H9 (cell line): ENCODE data around the gene JAG2. TPM values are rescaled to one million over a fixed set of nuclear protein-coding genes. Genes with fewer than 3 reads are reported as not detected.

ENCODE experiments used
- DNase-seq: peaks from one replicate; pipeline ENCODE4 v3.0.0-alpha.2; 2017
- H2AFZ ChIP-seq: one replicate; pipeline ENCODE4 v1.6.1; 2013; ENCODE audit warnings: mild to moderate bottlenecking, low read length, control low read depth, moderate library complexity
- H2AK5ac ChIP-seq: 2 replicates; pipeline ENCODE4 v1.6.1; 2013; ENCODE audit warnings: low read length, control low read depth, mixed read lengths; ENCODE audit not compliant: insufficient read length
- H2BK120ac ChIP-seq: one replicate; pipeline ENCODE4 v1.6.1; 2013; ENCODE audit warnings: low read depth, mild to moderate bottlenecking, low read length, control low read depth, inconsistent platforms; ENCODE audit not compliant: poor library complexity, severe bottlenecking
- H2BK12ac ChIP-seq: 2 replicates; pipeline ENCODE4 v1.6.1; 2013; ENCODE audit warnings: low read length, control low read depth, mixed read lengths, low read depth; ENCODE audit not compliant: insufficient read length
- H2BK15ac ChIP-seq: 2 replicates; pipeline ENCODE4 v1.6.1; 2013; ENCODE audit warnings: low read depth, low read length, control low read depth
- H2BK20ac ChIP-seq: one replicate; pipeline ENCODE4 v1.6.1; 2013; ENCODE audit warnings: low read depth, mild to moderate bottlenecking, low read length, control low read depth, inconsistent platforms; ENCODE audit not compliant: poor library complexity, severe bottlenecking
- H2BK5ac ChIP-seq: 2 replicates; pipeline ENCODE4 v1.6.1; 2013; ENCODE audit warnings: low read length, control low read depth, mixed read lengths; ENCODE audit not compliant: insufficient read length
- H3K14ac ChIP-seq: 2 replicates; pipeline ENCODE4 v1.6.1; 2013; ENCODE audit warnings: low read length, control low read depth; ENCODE audit not compliant: insufficient read depth
- H3K18ac ChIP-seq: 2 replicates; pipeline ENCODE4 v1.6.1; 2013; ENCODE audit warnings: low read depth, mild to moderate bottlenecking, mixed read lengths, low read length, control low read depth; ENCODE audit not compliant: insufficient read length
- H3K23ac ChIP-seq: 2 replicates; pipeline ENCODE4 v1.6.1; 2013; ENCODE audit warnings: low read length, control low read depth, mixed read lengths, low read depth; ENCODE audit not compliant: insufficient read length
- H3K23me2 ChIP-seq: 2 replicates; pipeline ENCODE4 v1.6.1; 2013; ENCODE audit warnings: low read depth, mild to moderate bottlenecking, mixed read lengths, low read length, control low read depth; ENCODE audit not compliant: insufficient read length, poor library complexity, severe bottlenecking
- H3K27ac ChIP-seq: 2 replicates; pipeline ENCODE4 v1.5.1; 2013; ENCODE audit warnings: low read length, control low read depth, mixed read lengths, low read depth; ENCODE audit not compliant: insufficient read length
- H3K27me3 ChIP-seq: 2 replicates; pipeline ENCODE4 v1.6.1; 2013; ENCODE audit warnings: low read length, control low read depth, inconsistent platforms; ENCODE audit not compliant: insufficient read depth
- H3K4ac ChIP-seq: 2 replicates; pipeline ENCODE4 v1.6.1; 2013; ENCODE audit warnings: low read depth, mild to moderate bottlenecking, control low read depth, inconsistent platforms, low read length, moderate library complexity
- H3K4me1 ChIP-seq: 2 replicates; pipeline ENCODE4 v1.6.1; 2013; ENCODE audit warnings: low read length, control low read depth, inconsistent platforms; ENCODE audit not compliant: insufficient read depth
- H3K4me2 ChIP-seq: 2 replicates; pipeline ENCODE4 v1.6.1; 2013; ENCODE audit warnings: low read length, control low read depth, mixed read lengths; ENCODE audit not compliant: insufficient read length, insufficient read depth
- H3K56ac ChIP-seq: 2 replicates; pipeline ENCODE4 v1.6.1; 2013; ENCODE audit warnings: low read depth, mild to moderate bottlenecking, mixed read lengths, low read length, control low read depth; ENCODE audit not compliant: insufficient read length
- H3K79me1 ChIP-seq: 2 replicates; pipeline ENCODE4 v1.6.1; 2013; ENCODE audit warnings: low read depth, mild to moderate bottlenecking, moderate library complexity, low read length, control low read depth, inconsistent platforms; ENCODE audit not compliant: insufficient read depth, poor library complexity, severe bottlenecking
- H3K79me2 ChIP-seq: 2 replicates; pipeline ENCODE4 v1.6.1; 2013; ENCODE audit warnings: low read length, control low read depth, inconsistent platforms; ENCODE audit not compliant: insufficient read depth
- H3K9ac ChIP-seq: 2 replicates; pipeline ENCODE4 v1.6.1; 2013; ENCODE audit warnings: low read length, control low read depth, mixed read lengths; ENCODE audit not compliant: insufficient read length; ENCODE audit errors: extremely low read depth
- H3K9me3 ChIP-seq: one replicate; pipeline ENCODE4 v1.6.1; 2013; ENCODE audit warnings: low read depth, low read length, inconsistent platforms; ENCODE audit not compliant: control insufficient read depth
- H3T11ph ChIP-seq: one replicate; pipeline ENCODE4 v1.6.1; 2013; ENCODE audit warnings: mild to moderate bottlenecking, low read length, control low read depth, inconsistent platforms
- H4K20me1 ChIP-seq: one replicate; pipeline ENCODE4 v1.6.1; 2013; ENCODE audit not compliant: control insufficient read depth, insufficient read length, insufficient read depth
- H4K5ac ChIP-seq: 2 replicates; pipeline ENCODE4 v1.6.1; 2013; ENCODE audit warnings: low read depth, mild to moderate bottlenecking, mixed read lengths, low read length, control low read depth; ENCODE audit not compliant: insufficient read length
- H4K8ac ChIP-seq: replicated peaks from 2 replicates; pipeline ENCODE4 v1.6.1; 2013; ENCODE audit warnings: low read length, control low read depth, mixed read lengths, low read depth; ENCODE audit not compliant: insufficient read length
- H4K91ac ChIP-seq: 2 replicates; pipeline ENCODE4 v1.6.1; 2013; ENCODE audit warnings: low read depth, mild to moderate bottlenecking, moderate library complexity, mixed read lengths, low read length, control low read depth; ENCODE audit not compliant: insufficient read length
- H3K27ac Mint-ChIP-seq, 3 experiments: 2 replicates in 2 of 3; 3 replicates in 1 of 3; pipeline ENCODE4 v1.8.0; 2020 to 2021; ENCODE audit warnings: mixed read lengths in 3 of 3, mild to moderate bottlenecking in 1 of 3, moderate library complexity in 1 of 3
- H3K27me3 Mint-ChIP-seq: 2 replicates; pipeline ENCODE4 v1.8.0; 2021; ENCODE audit warnings: low read depth, mild to moderate bottlenecking, moderate library complexity, mixed read lengths
- H3K36me3 Mint-ChIP-seq, 3 experiments: 2 replicates in 2 of 3; 3 replicates in 1 of 3; pipeline ENCODE4 v1.8.0; 2020 to 2021; ENCODE audit warnings: low read depth in 3 of 3, mixed read lengths in 3 of 3; ENCODE audit not compliant: insufficient read depth in 1 of 3
- H3K4me1 Mint-ChIP-seq, 2 experiments: 2 replicates each; pipeline ENCODE4 v1.8.0; 2020; ENCODE audit warnings: mixed read lengths in 2 of 2
- H3K4me3 Mint-ChIP-seq, 2 experiments: 2 replicates in 1 of 2; 3 replicates in 1 of 2; pipeline ENCODE4 v1.8.0; 2020 to 2021; ENCODE audit warnings: mild to moderate bottlenecking in 2 of 2, mixed read lengths in 2 of 2, moderate library complexity in 1 of 2
- H3K9me3 Mint-ChIP-seq, 2 experiments: 2 replicates in 1 of 2; 3 replicates in 1 of 2; pipeline ENCODE4 v1.8.0; 2020; ENCODE audit warnings: mild to moderate bottlenecking in 2 of 2, mixed read lengths in 2 of 2, moderate library complexity in 1 of 2
- CTCF ChIP-seq: fragments of 200-600 bp; sonication (generic); conservative IDR thresholded peaks from 3 replicates; pipeline ENCODE4 v1.8.0; 2021; ENCODE audit warnings: antibody characterized with exemption, mild to moderate bottlenecking
- WGBS: extraction: QIAGEN DNeasy Blood & Tissue Kit; methylation state at CpG from one replicate; pipeline ENCODE4 v1.1.7; 2013; ENCODE audit warnings: missing lambda C conversion rate, low lambda C conversion rate, mixed read lengths; ENCODE audit not compliant: insufficient read length; ENCODE audit errors: extremely low coverage; 5-methylcytosine and 5-hydroxymethylcytosine counted together
- total RNA-seq: library from RNA; stranded (reverse); gene quantifications from 2 replicates; pipeline ENCODE4 v1.2.1, GENCODE V29; 2021

JAG2 gene
- total RNA-seq, 1 experiment from 2014 or later, result 11.4 TPM

GRCh38 chr14:105207996-105208737 lies 39.6 kb upstream of the JAG2 start:
- Histone ChIP-seq H3K18ac (no peak overlapping the region), H2BK12ac (no peak overlapping the region), H2AK5ac (no peak overlapping the region), H2AFZ (no peak overlapping the region), H3K4me2 (no peak overlapping the region), H3K9ac (no peak overlapping the region), H3K27me3 (no peaks in the 10 kb centered on the region), H3K56ac (no peak overlapping the region), H2BK120ac (no peak overlapping the region), H3K79me2 (no peaks in the 10 kb centered on the region), H4K8ac (no peak overlapping the region), H3K79me1 (no peaks in the 10 kb centered on the region), H3K27ac (no peak overlapping the region), H4K5ac (no peak overlapping the region), H3K4ac (no peak overlapping the region), H3K23ac (no peak overlapping the region), H4K20me1 (no peaks in the 10 kb centered on the region), H2BK5ac (no peak overlapping the region), H3K9me3 (no peaks in the 10 kb centered on the region), H2BK20ac (no peak overlapping the region), H3K23me2 (no peaks in the 10 kb centered on the region), H3K14ac (no peak overlapping the region; the same call in 1 of the 2 replicates), H3K4me1 (no peaks in the 10 kb centered on the region), H4K91ac (no peak overlapping the region), H2BK15ac (no peak overlapping the region), H3T11ph (no peak overlapping the region)
- no peaks in the 10 kb centered on the region; a peak in 2 of 7 replicates for H3K36me3 Mint-ChIP-seq
- H3K9me3 Mint-ChIP-seq, result no peaks in the 10 kb centered on the region
- TF ChIP-seq CTCF, result no peak
- WGBS, result no CpG with 5 or more reads among the region's 25 CpGs
- no peak overlapping the region for H3K4me3 Mint-ChIP-seq
- no peak for DNase-seq
- H3K27me3 Mint-ChIP-seq, result peaks cover 1% of the 10 kb centered on the region; the same call in 1 of the 2 replicates
- H3K4me1 Mint-ChIP-seq, result no peaks in the 10 kb centered on the region; a peak in 2 of 4 replicates
- 0 out of 7 replicates have a peak overlapping the region, but pooled peaks of 1 of the 3 experiments have one; percentile 22 for H3K27ac Mint-ChIP-seq
